Right lobe of liver (tissue), 6 donors: ENCODE data around the gene CRAMP1. TPM values are rescaled to one million over a fixed set of nuclear protein-coding genes. Genes with fewer than 3 reads are reported as not detected.

Source experiments
- ATAC-seq, 4 donors: fragments of 200-7000 bp; cut with Tn5 transposase; one replicate each; pipeline ENCODE4 v1.9.1; 2020; ENCODE audit warnings: mild to moderate bottlenecking in 4 of 4, moderate library complexity in 4 of 4
- DNase-seq, 3 donors: peaks; one replicate each; pipeline ENCODE4 v3.0.0-alpha.2; 2020
- H3K27ac ChIP-seq, 3 donors: fragments of 200-600 bp; one replicate each; pipeline ENCODE4 v1.8.0; 2022
- H3K27me3 ChIP-seq, 2 donors: fragments of 200-600 bp; one replicate each; pipeline ENCODE4 v1.8.0; 2022
- H3K36me3 ChIP-seq, 4 donors: fragments of 200-600 bp; sonication (generic) in 1 of 4; one replicate each; pipeline versions ENCODE4 v1.5.1 to v1.8.0; 2017 to 2022; ENCODE audit warnings: control low read depth in 1 of 4
- H3K4me1 ChIP-seq, 4 donors: fragments of 200-600 bp; sonication (generic) in 1 of 4; one replicate each; pipeline versions ENCODE4 v1.5.1 to v1.8.0; 2017 to 2022; ENCODE audit warnings: control low read depth in 1 of 4
- H3K4me3 ChIP-seq, 3 donors: fragments of 200-600 bp; one replicate each; pipeline ENCODE4 v1.8.0; 2022
- H3K9me3 ChIP-seq, 4 donors: fragments of 200-600 bp; sonication (generic) in 1 of 4; one replicate each; pipeline versions ENCODE4 v1.5.1 to v1.8.0; 2017 to 2022; ENCODE audit warnings: control low read depth in 1 of 4
- CTCF ChIP-seq, 4 donors: fragments of 200-600 bp in 3 of 4; fragments of 450-650 bp in 1 of 4; IDR thresholded peaks; one replicate each; pipeline versions ENCODE4 v1.5.1 to v1.8.0; 2016 to 2022; ENCODE audit warnings: antibody characterized with exemption in 4 of 4, mild to moderate bottlenecking in 2 of 4
- POLR2A ChIP-seq: fragments of 450-650 bp; IDR thresholded peaks from one replicate; pipeline ENCODE4 v1.6.1; 2017; ENCODE audit warnings: antibody characterized with exemption, mild to moderate bottlenecking
- WGBS: methylation state at CpG from one replicate; pipeline ENCODE4 v1.1.6; 2018; ENCODE audit warnings: low coverage, low lambda C conversion rate; ENCODE audit not compliant: insufficient coverage; ENCODE audit errors: missing lambda C conversion rate; 5-methylcytosine and 5-hydroxymethylcytosine counted together
- intact Hi-C, 2 donors: fragments of 100-400 bp; cut with DNase I; formaldehyde crosslinking; loops; one replicate each; pipeline versions ENCODE4 v1.11.2 to v1.14.1; 2022
- total RNA-seq, 6 experiments: library from RNA; depleted of rRNA in 2 of 6; stranded (reverse); fragments of >200 nt in 2 of 6; fragmentation: NEBNext Ultra II Directional in 3 of 6; extraction: Animal tissue kit (Norgen Biotek cat#: 25700) in 3 of 6; gene quantifications; one replicate each; pipeline versions ENCODE4 v1.1.0 to v1.2.4, GENCODE V29; 2016 to 2023
- donor health status: DM: no; HTN: yes; CAD: no.
- donor health status: DM: no; HTN: no; CAD: no.
- donor health status: DM: no; HTN: no; CAD: no.
- donor health status: DM: no; HTN: yes; CAD: no.
- donor health status: DM: no; HTN: yes; CAD: no.

CRAMP1 gene
- total RNA-seq, 6 experiments from 2014 or later, result 2.9 to 8.4 (median 5.8) TPM

GRCh38 chr16:1666316-1666715 is 54.2 kb downstream of the CRAMP1 start:
- intact Hi-C loops, result loop anchor here in 1 of 2 donors (10.0 kb wide), 1 partner anchor 52 kb away; the partner anchor contains the start of genes CRAMP1 and IFT140
- H3K27me3 ChIP-seq, result no peaks in the 10 kb centered on the region
- WGBS, result 89% methylated on average over 9 of the region's 13 CpGs
- no peak overlapping the region for H3K27ac ChIP-seq
- H3K9me3 ChIP-seq, result no peaks in the 10 kb centered on the region
- TF ChIP-seq POLR2A (no peak), CTCF (IDR thresholded peaks at IDR 0.05) (no peak)
- DNase-seq (no peak), ATAC-seq (no peak)
- H3K4me1 ChIP-seq, result no peaks in the 10 kb centered on the region
- no peak overlapping the region for H3K4me3 ChIP-seq
- peaks cover 3 to 92% (median 34%) of the 10 kb centered on the region in 4 donors for H3K36me3 ChIP-seq

- Histone ChIP-seq H3K4me1 (no peaks in the 10 kb centered on the region), H3K27me3 (no peaks in the 10 kb centered on the region), H3K9me3 (no peaks in the 10 kb centered on the region), H3K36me3 (peaks cover 3 to 93% (median 32%) of the 10 kb centered on the region in 4 donors), H3K4me3 (no peak overlapping the region), H3K27ac (no peak overlapping the region)
- intact Hi-C loops, result loop anchor here in 1 of 2 donors (10.0 kb wide), 1 partner anchor 52 kb away; the partner anchor contains the start of genes CRAMP1 and IFT140
- DNase-seq (no peak), ATAC-seq (peak in 1 of 4 donors; percentile 7)
- TF ChIP-seq POLR2A, result no peak
- no peak for TF ChIP-seq CTCF (IDR thresholded peaks at IDR 0.05)
- no CpG with 5 or more reads among the region's 8 CpGs for WGBS
Observed at GRCh38 chr16:1667271-1667670, 55.1 kb downstream of the CRAMP1 start.

- WGBS, result 90% methylated on average over 2 of the region's 14 CpGs
- H3K4me3 ChIP-seq, result no peak overlapping the region
- H3K27ac ChIP-seq, result no peak overlapping the region
- no peaks in the 10 kb centered on the region for H3K4me1 ChIP-seq
- peaks cover 3 to 92% (median 28%) of the 10 kb centered on the region in 4 donors for H3K36me3 ChIP-seq
- no peak for DNase-seq
- no peak for TF ChIP-seq CTCF (IDR thresholded peaks at IDR 0.05)
- TF ChIP-seq POLR2A, result no peak
- H3K9me3 ChIP-seq, result no peaks in the 10 kb centered on the region
- ATAC-seq, result no peak
- intact Hi-C loops, result loop anchor here in 1 of 2 donors (10.0 kb wide), 1 partner anchor 53 kb away; the partner anchor contains the start of genes CRAMP1 and IFT140
- H3K27me3 ChIP-seq, result no peaks in the 10 kb centered on the region
Observed at GRCh38 chr16:1667916-1668315, 55.8 kb downstream of the CRAMP1 start.

DNA sequence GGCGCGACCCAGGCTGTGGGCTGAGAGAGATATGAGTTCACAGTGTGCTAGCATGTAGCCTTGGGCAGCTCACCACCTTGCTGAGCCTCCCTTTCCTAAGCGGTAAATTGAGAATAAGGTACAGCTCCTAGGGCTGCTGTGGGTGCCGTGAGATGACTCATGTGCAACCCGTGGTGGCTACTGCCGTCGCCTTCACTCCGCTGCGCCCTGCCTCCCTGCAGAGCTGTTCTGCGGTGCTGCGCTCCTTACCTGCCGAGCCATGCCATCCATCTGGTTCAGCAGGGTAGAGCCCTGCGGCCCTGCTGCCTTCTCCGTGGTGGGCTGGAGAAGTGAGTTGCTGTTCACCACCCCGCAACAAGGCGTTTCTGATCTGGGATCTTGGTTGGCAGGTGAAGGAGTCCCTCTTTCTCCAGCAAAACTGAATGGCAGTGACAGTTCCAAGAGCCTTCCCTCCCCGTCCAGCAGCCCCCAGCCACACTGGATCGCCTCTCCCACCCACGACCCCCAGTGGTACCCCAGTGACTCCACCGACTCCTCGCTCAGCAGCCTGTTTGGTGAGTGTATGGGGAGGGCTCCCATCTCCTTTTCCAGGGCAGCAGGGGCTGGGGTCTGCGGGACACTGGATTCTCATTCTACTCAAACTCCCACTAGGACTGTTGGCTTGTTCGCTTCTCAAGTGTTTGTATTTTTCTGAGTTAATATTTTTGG is 56.6 kb downstream of the CRAMP1 start:
- 93% methylated on average over 3 of the region's 23 CpGs for WGBS
- H3K9me3 ChIP-seq, result no peaks in the 10 kb centered on the region

More for the DNA sequence above, 56.6 kb downstream of the CRAMP1 start:
- ATAC-seq, result no peak
- Histone ChIP-seq H3K36me3 (peaks cover 3 to 84% (median 23%) of the 10 kb centered on the region in 4 donors), H3K27me3 (no peaks in the 10 kb centered on the region), H3K27ac (no peak overlapping the region), H3K4me1 (no peaks in the 10 kb centered on the region), H3K4me3 (no peak overlapping the region)
- intact Hi-C loops, result loop anchor here in 1 of 2 donors (10.0 kb wide), 1 partner anchor 54 kb away; the partner anchor contains the start of genes CRAMP1 and IFT140
- no peak for TF ChIP-seq POLR2A
- TF ChIP-seq CTCF (IDR thresholded peaks at IDR 0.05), result no peak
- DNase-seq, result no peak
